IMR-90 (cell line): ENCODE data around the gene ZNF598. TPM values are rescaled to one million over a fixed set of nuclear protein-coding genes. Genes with fewer than 3 reads are reported as not detected.

Source experiments
- ATAC-seq: fragments of 200-7000 bp; cut with Tn5 transposase; 2 replicates; pipeline ENCODE4 v1.9.1; 2020; ENCODE audit warnings: low read depth, mild to moderate bottlenecking, moderate library complexity
- BruUV-seq: library from RNA; stranded (reverse); fragments of 400-500 nt; replicated peaks from 2 replicates; lab custom pipeline; 2021; lab: Mats Ljungman, UMichigan
- CTCF ChIA-PET: fragments of 300-600 bp; formaldehyde crosslinking; extraction: SDS; loops from one replicate; lab custom pipeline; 2021; ENCODE audit warnings: antibody characterized with exemption; lab: Yijun Ruan, JAX
- POLR2A ChIA-PET: fragments of 300-600 bp; sonication (Branson Sonifier 250); formaldehyde crosslinking; loops from one replicate; lab custom pipeline; 2022; ENCODE audit warnings: antibody characterized with exemption; ENCODE audit not compliant: unreplicated experiment; lab: Charles Lee
- DNase-seq: peaks from one replicate; pipeline ENCODE4 v3.0.0; 2013
- H2AFZ ChIP-seq: replicated peaks from 2 replicates; pipeline ENCODE3; 2013; ENCODE audit warnings: low read length, mild to moderate bottlenecking; ENCODE audit not compliant: poor library complexity
- H2AK5ac ChIP-seq: 2 replicates; pipeline ENCODE4 v1.6.1; 2013; ENCODE audit warnings: low read depth, low read length, inconsistent platforms
- H2AK9ac ChIP-seq: replicated peaks from 2 replicates; pipeline ENCODE3; 2013; ENCODE audit warnings: mild to moderate bottlenecking, low read depth, low read length, moderate library complexity; ENCODE audit not compliant: poor library complexity
- H2BK120ac ChIP-seq: 2 replicates; pipeline ENCODE4 v1.6.1; 2013; ENCODE audit warnings: low read depth, low read length, inconsistent platforms
- H2BK15ac ChIP-seq: 3 replicates; pipeline ENCODE4 v1.6.1; 2013; ENCODE audit warnings: low read depth, low read length, inconsistent platforms
- H2BK20ac ChIP-seq: 2 replicates; pipeline ENCODE4 v1.6.1; 2013; ENCODE audit warnings: low read depth, mild to moderate bottlenecking, inconsistent platforms, low read length, moderate library complexity
- H2BK5ac ChIP-seq: 2 replicates; pipeline ENCODE4 v1.6.1; 2013; ENCODE audit warnings: mild to moderate bottlenecking, low read depth, low read length, inconsistent platforms; ENCODE audit not compliant: poor library complexity, severe bottlenecking
- H3K14ac ChIP-seq: replicated peaks from 2 replicates; pipeline ENCODE4 v1.6.1; 2013; ENCODE audit warnings: low read depth, low read length, inconsistent platforms
- H3K18ac ChIP-seq: 2 replicates; pipeline ENCODE4 v1.6.1; 2013; ENCODE audit warnings: low read depth, low read length, control low read depth
- H3K23ac ChIP-seq: 2 replicates; pipeline ENCODE4 v1.6.1; 2013; ENCODE audit warnings: low read depth, low read length, inconsistent platforms
- H3K27ac ChIP-seq: 2 replicates; pipeline ENCODE4 v1.5.1; 2013; ENCODE audit warnings: mild to moderate bottlenecking, control low read depth, low read length; ENCODE audit not compliant: insufficient read depth
- H3K27me3 ChIP-seq: 2 replicates; pipeline ENCODE4 v1.6.1; 2013; ENCODE audit warnings: low read length; ENCODE audit not compliant: control insufficient read depth, insufficient read depth
- H3K36me3 ChIP-seq: 2 replicates; pipeline ENCODE4 v1.6.1; 2013; ENCODE audit warnings: low read length, mixed read lengths; ENCODE audit not compliant: control insufficient read depth, insufficient read depth
- H3K4ac ChIP-seq: 2 replicates; pipeline ENCODE4 v1.6.1; 2013; ENCODE audit warnings: low read depth, low read length, inconsistent platforms
- H3K4me1 ChIP-seq: 2 replicates; pipeline ENCODE4 v1.6.1; 2013; ENCODE audit warnings: low read length, mixed read lengths; ENCODE audit not compliant: control insufficient read depth, insufficient read depth
- H3K4me2 ChIP-seq: 2 replicates; pipeline ENCODE4 v1.6.1; 2013; ENCODE audit warnings: low read depth, mild to moderate bottlenecking, control low read depth, low read length, moderate library complexity
- H3K4me3 ChIP-seq: 2 replicates; pipeline ENCODE4 v1.5.1; 2013; ENCODE audit warnings: low read depth, mild to moderate bottlenecking, control low read depth, low read length, moderate library complexity; ENCODE audit not compliant: insufficient read depth
- H3K56ac ChIP-seq: 2 replicates; pipeline ENCODE4 v1.6.1; 2013; ENCODE audit warnings: low read length, inconsistent platforms; ENCODE audit not compliant: insufficient read depth; ENCODE audit errors: extremely low read depth
- H3K79me1 ChIP-seq, 2 experiments: 2 replicates each; pipeline ENCODE4 v1.6.1; 2013; ENCODE audit warnings: low read length in 2 of 2, inconsistent platforms in 1 of 2, low read depth in 1 of 2
- H3K9ac ChIP-seq: 2 replicates; pipeline ENCODE4 v1.6.1; 2013; ENCODE audit warnings: low read depth, low read length, control low read depth
- H3K9me1 ChIP-seq: 2 replicates; pipeline ENCODE4 v1.6.1; 2013; ENCODE audit warnings: low read length, inconsistent platforms; ENCODE audit not compliant: insufficient read depth
- H3K9me3 ChIP-seq: 2 replicates; pipeline ENCODE4 v1.6.1; 2013; ENCODE audit warnings: low read length; ENCODE audit not compliant: control insufficient read depth, insufficient read depth
- H4K20me1 ChIP-seq: 2 replicates; pipeline ENCODE4 v1.6.1; 2013; ENCODE audit warnings: low read length, inconsistent platforms; ENCODE audit not compliant: insufficient read depth
- H4K5ac ChIP-seq: 2 replicates; pipeline ENCODE4 v1.6.1; 2013; ENCODE audit warnings: mild to moderate bottlenecking, low read depth, low read length, control low read depth
- H4K8ac ChIP-seq, 2 experiments: 2 replicates each; pipeline ENCODE4 v1.6.1; 2013; ENCODE audit warnings: low read depth in 2 of 2, low read length in 2 of 2, control low read depth in 1 of 2, inconsistent platforms in 1 of 2
- H4K91ac ChIP-seq: 2 replicates; pipeline ENCODE4 v1.6.1; 2013; ENCODE audit warnings: low read depth, low read length, inconsistent platforms; ENCODE audit not compliant: insufficient read depth
- BHLHE40 ChIP-seq: fragments of 150-350 bp; IDR thresholded peaks from 2 replicates; pipeline ENCODE4 v1.6.1; 2016; ENCODE audit warnings: mild to moderate bottlenecking, low read depth, low read length
- CEBPB ChIP-seq: IDR thresholded peaks from 2 replicates; pipeline ENCODE4 v1.6.1; 2012; ENCODE audit warnings: low read depth, low read length, improper control_type of control experiment
- ELK1 ChIP-seq: fragments of 150-350 bp; IDR thresholded peaks from 2 replicates; pipeline ENCODE4 v1.6.1; 2016; ENCODE audit warnings: low read depth, mild to moderate bottlenecking, low read length, moderate library complexity, borderline replicate concordance
- whole genome bisulfite sequencing, 2 experiments: methylation state at CpG; one replicate each; pipeline versions ENCODE4 v1.1.5 to v1.1.7; 2013; ENCODE audit warnings: missing lambda C conversion rate in 2 of 2; ENCODE audit not compliant: insufficient read length in 1 of 2; ENCODE audit errors: extremely low coverage in 2 of 2; 5-methylcytosine and 5-hydroxymethylcytosine counted together
- dilution Hi-C: fragments of 300-500 bp; cut with HindIII; formaldehyde crosslinking; loops from one replicate; pipeline ENCODE4 v1.14.3; 2018; ENCODE audit warnings: low sequenced_read_pairs; ENCODE audit not compliant: unreplicated experiment
- in situ Hi-C: fragments of 300-500 bp; cut with MboI; formaldehyde crosslinking; loops from 3 replicates; pipeline ENCODE4 v1.14.3; 2019; ENCODE audit warnings: low sequenced_read_pairs, inconsistent platforms, mixed read lengths
- intact Hi-C: fragments of 100-400 bp; cut with micrococcal nuclease; formaldehyde crosslinking; loops from 2 replicates; pipeline ENCODE4 v1.10.0; 2022
- polyA plus RNA-seq, 3 experiments: library from polyadenylated mRNA; depleted of rRNA; stranded (reverse); fragments of >200 nt; gene quantifications; 2 replicates each; pipeline ENCODE4 v1.2.3, GENCODE V29; 2012; ENCODE audit warnings: low replicate concordance in 1 of 3
- total RNA-seq: library from RNA; depleted of rRNA; stranded (reverse); fragments of >200 nt; gene quantifications from 2 replicates; pipeline ENCODE4 v1.2.3, GENCODE V29; 2012

Gene ZNF598
- total and polyA plus RNA-seq, 2 of the 4 experiments (the other 2 are of a cell fraction), result 3.4 to 36.4 TPM

GRCh38 chr16:2008009-2008526 is 1.6 kb downstream of the ZNF598 start:
- no peaks in the 10 kb centered on the region for H3K27me3 ChIP-seq
- in situ Hi-C loops, result no loop called here
- BruUV-seq, result no TSS peak
- peak overlapping the region; percentile 83; the same call in 1 of the 2 replicates for H3K14ac ChIP-seq
- H4K5ac ChIP-seq, result no peak overlapping the region
- no peak overlapping the region for H2BK120ac ChIP-seq
- H4K91ac ChIP-seq, result no peak overlapping the region
- H3K4ac ChIP-seq, result peak overlapping the region; percentile 4; the same call in 1 of the 2 replicates
- dilution Hi-C loops, result no loop called here
- H2AFZ ChIP-seq, result no peak overlapping the region
- intact Hi-C loops, result no loop called here
- H3K56ac ChIP-seq, result no peak overlapping the region; the same call in 1 of the 2 replicates
- H3K79me1 ChIP-seq, result peaks cover 15 to 71% of the 10 kb centered on the region in 2 experiments; a peak in 3 of 4 replicates
- H2BK5ac ChIP-seq, result no peak overlapping the region
- CTCF ChIA-PET, result interaction anchor here (1.4 kb wide), 1 partner anchor 133 kb away, joined by 4 read pairs; no protein-coding TSS in a partner anchor
- POLR2A ChIA-PET, result no interaction called here
- H3K18ac ChIP-seq, result no peak overlapping the region
- H3K4me2 ChIP-seq, result peak overlapping the region; percentile 97
- H3K4me3 ChIP-seq, result peak overlapping the region; percentile 75; the same call in 1 of the 2 replicates
- H2AK5ac ChIP-seq, result no peak overlapping the region
- peaks cover 61% of the 10 kb centered on the region for H4K20me1 ChIP-seq
- peak overlapping the region; percentile 19 for H3K27ac ChIP-seq
- H2BK20ac ChIP-seq, result no peak overlapping the region
- no peak overlapping the region for H2BK15ac ChIP-seq
- DNase-seq, result peak; percentile 34
- peaks cover 8% of the 10 kb centered on the region; the same call in 1 of the 2 replicates for H3K9me1 ChIP-seq
- no peak overlapping the region for H4K8ac ChIP-seq
- peaks cover 12% of the 10 kb centered on the region for H3K36me3 ChIP-seq
- ATAC-seq, result no peak
- H2AK9ac ChIP-seq, result peak overlapping the region; percentile 91
- H3K4me1 ChIP-seq, result peaks cover 28% of the 10 kb centered on the region
- H3K9me3 ChIP-seq, result no peaks in the 10 kb centered on the region
- WGBS, 2 experiments, result 81% methylated on average over 10 of the region's 15 CpGs; no CpG with 5 or more reads in 1 of the 2 experiments
- H3K23ac ChIP-seq, result peak overlapping the region; percentile 95
- TF ChIP-seq ELK1 (no peak), CEBPB (peak; percentile 22; the same call in 1 of the 2 replicates), BHLHE40 (peak; percentile 57; the same call in 1 of the 2 replicates)
- peak overlapping the region; percentile 13; the same call in 1 of the 2 replicates for H3K9ac ChIP-seq
